MM.1S (cell line): ENCODE results near the gene CCBE1.

Experiments used
- DNase-seq: peaks from one replicate; pipeline ENCODE4 v3.0.0-alpha.2; 2015
- H2AFZ ChIP-seq: fragments of 300-600 bp; sonication (generic); 2 replicates; pipeline ENCODE4 v1.6.0; 2016; ENCODE audit warnings: antibody characterized with exemption, low read length
- H3F3A ChIP-seq: fragments of 300-600 bp; sonication (generic); 2 replicates; pipeline ENCODE4 v1.6.1; 2016; ENCODE audit warnings: mild to moderate bottlenecking, antibody characterized with exemption, low read length, moderate library complexity, mixed read lengths; ENCODE audit not compliant: insufficient read depth
- H3K27ac ChIP-seq: fragments of 300-600 bp; sonication (generic); 2 replicates; pipeline ENCODE4 v1.5.1; 2016; ENCODE audit warnings: mild to moderate bottlenecking, low read length
- H3K27me3 ChIP-seq: fragments of 300-600 bp; sonication (generic); replicated peaks from 2 replicates; pipeline ENCODE4 v1.6.0; 2016; ENCODE audit warnings: low read length; ENCODE audit not compliant: insufficient read depth
- H3K36me3 ChIP-seq: fragments of 300-600 bp; sonication (generic); replicated peaks from 2 replicates; pipeline ENCODE4 v1.6.1; 2016; ENCODE audit warnings: mild to moderate bottlenecking, low read length, mixed read lengths; ENCODE audit not compliant: insufficient read depth
- H3K4me1 ChIP-seq: fragments of 300-600 bp; sonication (generic); 2 replicates; pipeline ENCODE4 v1.6.1; 2016; ENCODE audit warnings: low read length, mixed read lengths
- H3K4me2 ChIP-seq: fragments of 300-600 bp; sonication (generic); 2 replicates; pipeline ENCODE4 v1.6.0; 2016; ENCODE audit warnings: low read depth, low read length
- H3K4me3 ChIP-seq: fragments of 300-600 bp; sonication (generic); 2 replicates; pipeline ENCODE4 v1.5.1; 2016; ENCODE audit warnings: low read length, mixed read lengths
- H3K79me2 ChIP-seq: fragments of 300-600 bp; sonication (generic); 2 replicates; pipeline ENCODE4 v1.6.1; 2016; ENCODE audit warnings: mixed run types, low read length, mixed read lengths
- H3K9ac ChIP-seq: fragments of 300-600 bp; sonication (generic); 2 replicates; pipeline ENCODE4 v1.6.1; 2016; ENCODE audit warnings: low read length, mixed read lengths
- H3K9me2 ChIP-seq: fragments of 300-600 bp; sonication (generic); replicated peaks from 2 replicates; pipeline ENCODE4 v1.6.1; 2016; ENCODE audit warnings: mild to moderate bottlenecking, low read length, mixed read lengths; ENCODE audit not compliant: insufficient read depth
- H3K9me3 ChIP-seq: fragments of 300-600 bp; sonication (generic); replicated peaks from 2 replicates; pipeline ENCODE4 v1.6.1; 2016; ENCODE audit warnings: mild to moderate bottlenecking, low read length, mixed read lengths; ENCODE audit not compliant: insufficient read depth
- H4K20me1 ChIP-seq: fragments of 300-600 bp; sonication (generic); 2 replicates; pipeline ENCODE4 v1.6.1; 2016; ENCODE audit warnings: mild to moderate bottlenecking, low read length, moderate library complexity, mixed read lengths; ENCODE audit not compliant: insufficient read depth
- CTCF ChIP-seq: fragments of 300-600 bp; sonication (generic); IDR thresholded peaks from 2 replicates; pipeline ENCODE4 v1.5.1; 2016; ENCODE audit warnings: antibody characterized with exemption, low read length, mixed read lengths
- EZH2 ChIP-seq: fragments of 300-600 bp; sonication (generic); optimal IDR thresholded peaks from 2 replicates; pipeline ENCODE3; 2017; ENCODE audit warnings: low read depth, mild to moderate bottlenecking, antibody characterized with exemption, low read length, mixed read lengths
- EZH2phosphoT487 ChIP-seq: fragments of 300-600 bp; sonication (generic); IDR thresholded peaks from 2 replicates; pipeline ENCODE4 v1.6.1; 2018; ENCODE audit warnings: antibody characterized with exemption, low read length

Gene CCBE1

GRCh38 chr18:59387687-59388565 lies 309.3 kb downstream of the CCBE1 start:
- Histone ChIP-seq H3K9me3 (no peaks in the 10 kb centered on the region), H3F3A (no peaks in the 10 kb centered on the region), H3K79me2 (no peaks in the 10 kb centered on the region), H3K27ac (no peak overlapping the region), H3K9me2 (no peaks in the 10 kb centered on the region), H4K20me1 (no peaks in the 10 kb centered on the region), H3K4me1 (no peaks in the 10 kb centered on the region), H2AFZ (no peak overlapping the region), H3K36me3 (no peaks in the 10 kb centered on the region), H3K4me3 (no peak overlapping the region), H3K9ac (no peak overlapping the region), H3K27me3 (no peaks in the 10 kb centered on the region), H3K4me2 (no peak overlapping the region)
- TF ChIP-seq EZH2phosphoT487 (no peak), EZH2 (no peak), CTCF (no peak)
- no peak for DNase-seq

- H3K36me3 ChIP-seq, result no peaks in the 10 kb centered on the region
- H3K79me2 ChIP-seq, result no peaks in the 10 kb centered on the region
- no peak overlapping the region for H3K4me3 ChIP-seq
- TF ChIP-seq EZH2phosphoT487 (no peak), EZH2 (no peak), CTCF (no peak)
- no peaks in the 10 kb centered on the region for H3K4me1 ChIP-seq
- no peak overlapping the region for H3K27ac ChIP-seq
- H3F3A ChIP-seq, result no peaks in the 10 kb centered on the region
- H3K4me2 ChIP-seq, result no peak overlapping the region
- no peaks in the 10 kb centered on the region for H4K20me1 ChIP-seq
- no peak overlapping the region for H2AFZ ChIP-seq
- H3K9me2 ChIP-seq, result no peaks in the 10 kb centered on the region
- no peak for DNase-seq
- no peaks in the 10 kb centered on the region for H3K27me3 ChIP-seq
- H3K9ac ChIP-seq, result no peak overlapping the region
- no peaks in the 10 kb centered on the region for H3K9me3 ChIP-seq
Measured at GRCh38 chr18:59386909-59387686, 310.1 kb downstream of the CCBE1 start.

- Histone ChIP-seq H3K79me2 (no peaks in the 10 kb centered on the region), H3F3A (no peaks in the 10 kb centered on the region), H3K9me3 (no peaks in the 10 kb centered on the region), H3K4me2 (no peak overlapping the region), H3K27ac (no peak overlapping the region), H3K36me3 (no peaks in the 10 kb centered on the region), H3K9ac (no peak overlapping the region), H3K27me3 (no peaks in the 10 kb centered on the region), H3K9me2 (no peaks in the 10 kb centered on the region), H2AFZ (no peak overlapping the region), H3K4me1 (no peaks in the 10 kb centered on the region), H3K4me3 (no peak overlapping the region), H4K20me1 (no peaks in the 10 kb centered on the region)
- TF ChIP-seq EZH2 (no peak), CTCF (no peak), EZH2phosphoT487 (no peak)
- no peak for DNase-seq
Measured at GRCh38 chr18:59385191-59385590, 312.0 kb downstream of the CCBE1 start.
